ENCODE data around the gene SFMBT2. TPM values are rescaled to one million over a fixed set of nuclear protein-coding genes. Genes with fewer than 3 reads are reported as not detected.

The SFMBT2 gene
- total RNA-seq, 1 experiment from 2014 or later = 41.5 TPM

DNA sequence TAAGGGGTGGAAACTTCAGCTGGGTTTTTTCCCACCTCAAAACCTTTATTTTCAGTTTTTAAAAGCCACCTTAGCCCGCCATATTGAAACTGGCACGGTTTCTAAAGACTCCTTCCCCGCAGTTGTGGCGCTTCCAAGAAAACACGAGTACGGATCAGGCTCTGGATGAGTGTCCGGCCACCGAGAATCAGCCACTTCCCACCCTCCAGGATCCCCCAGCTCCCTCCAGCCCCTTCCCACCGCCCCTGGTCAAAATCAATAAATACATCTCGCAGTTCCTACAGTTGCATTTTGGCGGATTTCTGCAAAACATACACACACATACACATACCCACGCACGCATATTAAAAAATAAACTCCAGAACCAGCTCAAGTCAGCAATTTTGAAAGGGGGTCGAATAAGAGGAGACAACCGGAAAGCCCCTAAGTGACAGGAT, 1.1 kb downstream of the SFMBT2 start:
- DNase-seq = peak; percentile 59
- peaks cover 65% of the 10 kb centered on the region for H3K79me2 ChIP-seq (ENCODE audit: low read length)
- H3K27me3 ChIP-seq (ENCODE audit: low read length) = no peaks in the 10 kb centered on the region
- H3K4me2 ChIP-seq (ENCODE audit: low read depth, low read length, poor library complexity, severe bottlenecking) = peak overlapping the region; percentile 74
- H3K9me3 ChIP-seq (ENCODE audit: low read length) = no peaks in the 10 kb centered on the region
- H3K9ac ChIP-seq (ENCODE audit: low read length) = peak overlapping the region; percentile 99
- no peak overlapping the region for H2AFZ ChIP-seq (ENCODE audit: low read length)
- peaks cover 32% of the 10 kb centered on the region for H4K20me1 ChIP-seq (ENCODE audit: insufficient read depth, low read depth, low read length)
- no peaks in the 10 kb centered on the region for H3K9me2 ChIP-seq (replicated peaks; ENCODE audit: insufficient read depth, low read length)
- peak overlapping the region; percentile 81 for H3K4me3 ChIP-seq (ENCODE audit: low read length)
- H3K27ac ChIP-seq (ENCODE audit: low read length) = peak overlapping the region; percentile 91
- H3K36me3 ChIP-seq (ENCODE audit: insufficient read depth, low read length) = peaks cover 13% of the 10 kb centered on the region; the same call in 1 of the 2 replicates
- H3K4me1 ChIP-seq (ENCODE audit: low read length) = peaks cover 35% of the 10 kb centered on the region

DNA sequence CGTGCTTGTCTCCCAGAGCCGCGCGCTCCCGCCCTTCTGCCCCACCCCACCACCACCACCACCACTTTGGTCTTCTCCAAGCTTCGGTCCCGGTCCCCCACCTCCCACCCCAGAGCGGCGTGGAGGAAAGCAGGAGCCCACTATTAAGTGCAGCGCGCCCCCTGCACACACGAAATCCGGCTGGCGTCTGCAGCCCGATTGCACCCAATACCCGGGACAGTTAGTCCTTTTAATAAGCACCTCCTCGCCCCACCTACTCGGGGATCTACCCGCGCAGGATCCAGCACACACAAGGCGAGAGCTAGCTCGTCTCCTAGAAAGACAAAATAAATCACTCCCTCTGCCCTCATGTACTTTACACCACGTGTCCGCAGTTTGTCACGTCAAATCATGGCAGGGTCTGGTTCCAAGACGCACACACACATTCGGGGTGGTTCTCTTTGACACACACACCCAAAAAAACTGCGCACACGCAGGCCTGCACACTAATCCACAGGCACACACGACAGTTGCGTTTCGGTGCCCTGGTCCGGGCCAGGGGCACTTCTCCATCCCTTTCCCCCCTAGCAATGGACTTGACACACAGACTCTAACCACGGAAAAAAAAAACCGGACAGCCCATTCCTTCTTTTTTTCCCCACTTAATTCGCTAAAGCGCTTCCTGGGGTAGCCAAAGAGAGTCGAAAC, 1.6 kb downstream of the SFMBT2 start:
- Histone ChIP-seq H3K27ac (ENCODE audit: low read length) (peak overlapping the region; percentile 91), H3K27me3 (ENCODE audit: low read length) (no peaks in the 10 kb centered on the region), H4K20me1 (ENCODE audit: insufficient read depth, low read depth, low read length) (peaks cover 38% of the 10 kb centered on the region), H3K36me3 (ENCODE audit: insufficient read depth, low read length) (peaks cover 18% of the 10 kb centered on the region; the same call in 1 of the 2 replicates), H3K4me2 (ENCODE audit: low read depth, low read length, poor library complexity, severe bottlenecking) (peak overlapping the region; percentile 74), H3K9me3 (ENCODE audit: low read length) (no peaks in the 10 kb centered on the region), H3K9me2 (replicated peaks; ENCODE audit: insufficient read depth, low read length) (no peaks in the 10 kb centered on the region), H2AFZ (ENCODE audit: low read length) (no peak overlapping the region), H3K4me3 (ENCODE audit: low read length) (peak overlapping the region; percentile 81), H3K9ac (ENCODE audit: low read length) (peak overlapping the region; percentile 99), H3K79me2 (ENCODE audit: low read length) (peaks cover 71% of the 10 kb centered on the region), H3K4me1 (ENCODE audit: low read length) (peaks cover 35% of the 10 kb centered on the region)
- peak; percentile 89 for DNase-seq

DNA sequence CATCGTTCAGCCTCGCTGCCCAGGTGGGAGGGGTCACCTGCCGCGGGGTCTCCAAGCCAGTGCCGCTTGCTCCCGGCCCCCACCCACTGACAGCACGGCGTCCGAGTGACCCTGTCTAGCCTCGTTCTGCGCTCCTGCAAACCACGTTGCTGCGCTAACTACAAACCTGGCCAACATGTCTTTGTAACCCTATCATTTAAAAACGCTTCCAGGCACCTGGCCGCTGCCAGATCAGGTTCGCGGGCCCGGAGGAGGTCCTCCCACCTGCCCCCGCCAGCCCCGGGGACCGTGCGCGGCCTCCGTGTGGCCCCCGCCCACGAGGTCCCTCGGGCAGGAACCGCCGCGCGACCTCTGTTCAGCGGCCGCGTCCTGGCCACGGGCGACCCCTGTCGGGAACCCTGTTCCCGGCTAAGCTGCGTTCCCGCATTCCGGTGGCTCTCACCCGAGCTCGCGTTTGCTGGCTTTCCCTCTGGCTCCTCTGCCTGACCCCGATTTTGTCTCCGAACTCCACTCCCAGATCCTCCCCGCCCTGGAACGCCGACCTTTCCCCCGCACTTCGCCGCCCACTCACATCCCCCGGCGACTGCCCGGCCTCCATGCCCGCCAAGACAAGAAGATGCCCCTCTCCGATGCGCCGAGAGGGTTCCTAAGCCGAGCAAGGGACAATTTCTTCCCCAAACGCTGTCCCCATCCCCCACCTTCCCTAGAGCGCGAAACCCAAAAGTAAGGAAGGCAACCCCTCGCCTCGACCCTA, 2.4 kb downstream of the SFMBT2 start:
- Histone ChIP-seq H3K27me3 (ENCODE audit: low read length) (no peaks in the 10 kb centered on the region), H3K27ac (ENCODE audit: low read length) (peak overlapping the region; percentile 91), H3K4me3 (ENCODE audit: low read length) (peak overlapping the region; percentile 81), H3K9ac (ENCODE audit: low read length) (peak overlapping the region; percentile 99), H3K4me2 (ENCODE audit: low read depth, low read length, poor library complexity, severe bottlenecking) (peak overlapping the region; percentile 74), H3K36me3 (ENCODE audit: insufficient read depth, low read length) (peaks cover 20% of the 10 kb centered on the region; the same call in 1 of the 2 replicates), H3K4me1 (ENCODE audit: low read length) (peaks cover 37% of the 10 kb centered on the region), H3K9me2 (replicated peaks; ENCODE audit: insufficient read depth, low read length) (no peaks in the 10 kb centered on the region), H3K79me2 (ENCODE audit: low read length) (peaks cover 78% of the 10 kb centered on the region), H2AFZ (ENCODE audit: low read length) (no peak overlapping the region), H4K20me1 (ENCODE audit: insufficient read depth, low read depth, low read length) (peaks cover 40% of the 10 kb centered on the region), H3K9me3 (ENCODE audit: low read length) (no peaks in the 10 kb centered on the region)
- DNase-seq = peak; percentile 73

DNA sequence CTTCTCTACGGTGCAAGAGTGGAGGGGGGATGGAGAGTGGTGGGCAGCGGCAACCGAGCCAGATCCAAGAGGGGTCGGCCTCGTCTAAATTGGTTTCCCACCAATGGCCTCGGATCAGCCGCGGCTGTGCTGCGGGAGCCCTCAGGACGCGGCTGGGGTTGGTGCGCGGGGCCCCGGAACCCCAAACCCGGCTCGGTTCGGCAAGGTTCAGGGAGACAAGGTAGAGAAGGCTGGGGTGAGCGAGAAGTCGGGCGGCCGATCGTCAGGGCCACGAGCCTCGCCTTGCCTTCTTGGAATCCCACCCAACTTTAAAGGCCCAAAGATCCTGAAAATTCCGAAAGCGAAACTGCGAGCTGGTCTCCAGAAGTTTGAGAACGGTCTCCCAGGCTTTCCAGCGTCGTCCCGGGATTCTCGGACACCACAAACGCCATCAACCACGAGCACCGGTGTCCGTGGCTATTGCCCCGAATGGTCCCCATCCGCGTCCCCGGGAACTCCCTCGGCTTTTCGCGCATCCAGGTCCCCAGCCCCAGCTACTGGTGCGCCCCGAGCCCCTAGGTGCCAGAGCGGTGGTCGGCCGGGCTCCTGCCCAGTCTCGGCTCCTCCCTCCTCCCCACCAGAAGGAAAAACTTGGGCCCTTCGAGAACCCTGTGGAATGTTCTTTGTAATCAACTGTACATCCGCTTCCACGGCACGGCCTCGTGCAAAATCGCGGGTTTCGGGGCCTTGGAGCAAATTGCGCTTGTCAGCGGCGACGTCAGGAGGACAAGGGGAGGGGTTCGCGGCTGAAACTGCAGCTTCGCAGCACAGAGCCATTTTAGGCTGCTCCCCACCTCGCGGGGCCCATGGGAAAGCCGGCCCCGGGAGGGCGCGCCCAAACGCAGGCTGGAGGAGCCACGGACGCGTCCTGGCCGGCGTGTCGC, 3.2 kb downstream of the SFMBT2 start:
- H3K27me3 ChIP-seq (ENCODE audit: low read length) = no peaks in the 10 kb centered on the region
- peak overlapping the region; percentile 74 for H3K4me2 ChIP-seq (ENCODE audit: low read depth, low read length, poor library complexity, severe bottlenecking)
- H3K27ac ChIP-seq (ENCODE audit: low read length) = peak overlapping the region; percentile 91
- H3K9me3 ChIP-seq (ENCODE audit: low read length) = no peaks in the 10 kb centered on the region
- H3K36me3 ChIP-seq (ENCODE audit: insufficient read depth, low read length) = peaks cover 23% of the 10 kb centered on the region
- H3K9me2 ChIP-seq (replicated peaks; ENCODE audit: insufficient read depth, low read length) = no peaks in the 10 kb centered on the region
- H3K4me3 ChIP-seq (ENCODE audit: low read length) = peak overlapping the region; percentile 81
- peaks cover 46% of the 10 kb centered on the region for H4K20me1 ChIP-seq (ENCODE audit: insufficient read depth, low read depth, low read length)
- no peak for DNase-seq
- H3K79me2 ChIP-seq (ENCODE audit: low read length) = peaks cover 87% of the 10 kb centered on the region
- peaks cover 37% of the 10 kb centered on the region for H3K4me1 ChIP-seq (ENCODE audit: low read length)
- peak overlapping the region; percentile 99 for H3K9ac ChIP-seq (ENCODE audit: low read length)
- no peak overlapping the region for H2AFZ ChIP-seq (ENCODE audit: low read length)

DNA sequence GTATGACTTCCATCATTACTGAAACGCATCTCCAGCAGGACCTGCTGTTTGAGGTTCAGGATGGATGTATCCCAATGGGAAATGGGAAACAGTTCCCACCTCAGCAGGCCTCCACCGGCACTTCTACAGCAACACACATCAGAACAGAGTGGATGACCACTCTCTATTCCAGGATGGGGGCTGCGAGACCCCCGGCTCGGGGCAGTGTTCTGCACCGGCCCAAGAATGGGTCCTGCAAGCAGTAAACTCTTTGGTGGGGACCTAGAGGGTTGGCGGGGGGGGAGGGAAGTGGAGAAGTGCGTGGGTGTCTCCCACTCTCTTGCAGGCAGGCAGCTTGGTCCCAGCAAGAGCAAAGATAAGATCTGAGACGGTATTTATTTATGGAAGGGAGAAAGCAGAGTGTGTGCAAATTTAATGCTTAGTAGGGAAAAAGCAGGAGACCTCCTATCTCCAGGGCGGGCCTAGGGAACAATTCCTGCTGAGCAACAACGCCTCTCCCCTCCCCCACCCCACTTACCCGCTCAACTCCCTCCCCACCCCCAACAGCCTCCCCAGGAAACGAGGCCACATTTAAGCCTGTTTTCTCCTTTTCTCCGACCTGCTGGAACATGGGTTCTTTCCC, 4.0 kb downstream of the SFMBT2 start:
- H3K4me2 ChIP-seq (ENCODE audit: low read depth, low read length, poor library complexity, severe bottlenecking) = no peak overlapping the region
- H3K9ac ChIP-seq (ENCODE audit: low read length) = no peak overlapping the region
- peaks cover 95% of the 10 kb centered on the region for H3K79me2 ChIP-seq (ENCODE audit: low read length)

DNA sequence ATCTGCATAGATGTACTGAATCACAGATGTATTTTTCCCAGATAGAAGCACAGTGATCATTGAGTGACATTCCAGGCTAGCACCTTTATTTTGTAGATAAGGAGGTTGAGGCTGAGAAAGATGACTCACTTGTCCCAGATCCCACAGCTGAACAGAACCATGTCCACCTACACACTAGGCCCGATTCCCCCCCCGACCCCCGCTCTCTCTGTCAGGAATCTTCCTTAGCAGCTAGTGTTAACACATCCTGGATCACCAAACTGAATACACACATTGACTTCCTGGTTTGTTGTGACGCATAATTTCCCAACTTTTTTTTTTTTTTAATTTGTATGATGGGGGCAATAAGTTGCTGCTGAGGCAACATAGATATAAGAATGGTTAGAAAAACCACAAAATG, 5.2 kb downstream of the SFMBT2 start:
- H2AFZ ChIP-seq (ENCODE audit: low read length) = no peak overlapping the region
- peak overlapping the region; percentile 33; the same call in 1 of the 2 replicates for H3K27ac ChIP-seq (ENCODE audit: low read length)
- no peaks in the 10 kb centered on the region for H3K27me3 ChIP-seq (ENCODE audit: low read length)
- peaks cover 29% of the 10 kb centered on the region for H3K4me1 ChIP-seq (ENCODE audit: low read length)
- H3K4me2 ChIP-seq (ENCODE audit: low read depth, low read length, poor library complexity, severe bottlenecking) = no peak overlapping the region
- H3K79me2 ChIP-seq (ENCODE audit: low read length) = peaks cover 100% of the 10 kb centered on the region
- H4K20me1 ChIP-seq (ENCODE audit: insufficient read depth, low read depth, low read length) = peaks cover 61% of the 10 kb centered on the region
- no peak overlapping the region for H3K4me3 ChIP-seq (ENCODE audit: low read length)
- no peak for DNase-seq
- no peak overlapping the region for H3K9ac ChIP-seq (ENCODE audit: low read length)
- H3K36me3 ChIP-seq (ENCODE audit: insufficient read depth, low read length) = peaks cover 28% of the 10 kb centered on the region
- no peaks in the 10 kb centered on the region for H3K9me2 ChIP-seq (replicated peaks; ENCODE audit: insufficient read depth, low read length)
- H3K9me3 ChIP-seq (ENCODE audit: low read length) = no peaks in the 10 kb centered on the region

More for the DNA sequence above, 4.0 kb downstream of the SFMBT2 start:
- Histone ChIP-seq H4K20me1 (ENCODE audit: insufficient read depth, low read depth, low read length) (peaks cover 53% of the 10 kb centered on the region), H3K36me3 (ENCODE audit: insufficient read depth, low read length) (peaks cover 28% of the 10 kb centered on the region), H3K27me3 (ENCODE audit: low read length) (no peaks in the 10 kb centered on the region), H3K4me3 (ENCODE audit: low read length) (no peak overlapping the region), H2AFZ (ENCODE audit: low read length) (no peak overlapping the region), H3K9me3 (ENCODE audit: low read length) (no peaks in the 10 kb centered on the region), H3K4me1 (ENCODE audit: low read length) (peaks cover 37% of the 10 kb centered on the region), H3K27ac (ENCODE audit: low read length) (no peak overlapping the region), H3K9me2 (replicated peaks; ENCODE audit: insufficient read depth, low read length) (no peaks in the 10 kb centered on the region)
- DNase-seq = no peak

DNA sequence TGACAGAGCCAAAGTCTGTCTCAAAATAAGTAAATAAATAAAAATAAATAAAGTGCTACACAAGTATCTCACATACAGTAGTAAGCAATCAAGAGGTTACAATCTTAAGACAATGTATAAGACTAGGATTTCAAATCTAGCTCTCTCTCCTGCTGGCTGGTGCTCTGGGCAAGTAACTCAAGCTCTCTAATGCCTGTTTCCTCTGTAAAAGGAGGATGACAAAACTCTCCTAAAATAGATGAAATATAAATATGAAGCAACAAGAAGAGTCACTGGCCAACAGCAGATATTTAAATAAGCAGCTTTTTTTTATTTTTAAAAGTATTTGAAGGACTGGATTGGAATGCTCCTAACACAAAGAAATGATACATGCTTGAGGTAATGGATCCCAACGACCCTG, 7.2 kb downstream of the SFMBT2 start:
- Histone ChIP-seq H3K27me3 (ENCODE audit: low read length) (no peaks in the 10 kb centered on the region), H3K27ac (ENCODE audit: low read length) (no peak overlapping the region; the same call in 1 of the 2 replicates), H3K79me2 (ENCODE audit: low read length) (peaks cover 100% of the 10 kb centered on the region), H3K9ac (ENCODE audit: low read length) (no peak overlapping the region), H2AFZ (ENCODE audit: low read length) (no peak overlapping the region), H3K36me3 (ENCODE audit: insufficient read depth, low read length) (peaks cover 38% of the 10 kb centered on the region), H4K20me1 (ENCODE audit: insufficient read depth, low read depth, low read length) (peaks cover 76% of the 10 kb centered on the region), H3K4me1 (ENCODE audit: low read length) (peaks cover 32% of the 10 kb centered on the region), H3K4me3 (ENCODE audit: low read length) (no peak overlapping the region), H3K9me2 (replicated peaks; ENCODE audit: insufficient read depth, low read length) (no peaks in the 10 kb centered on the region), H3K4me2 (ENCODE audit: low read depth, low read length, poor library complexity, severe bottlenecking) (no peak overlapping the region), H3K9me3 (ENCODE audit: low read length) (no peaks in the 10 kb centered on the region)
- DNase-seq = no peak
